Stimulated activated naive CD8-positive, alpha-beta T cell treated with anti-CD3 and anti-CD28 coated beads, Interleukin-15, amount 100 ng/mL, for 72 hours (primary cell): ENCODE data around the gene PRCD.
"Not testable (repeated sequence)": the region's sequence is repeated elsewhere in the genome, so short reads cannot be mapped to it uniquely, and the experiment has no call there.

Source experiments
- ATAC-seq: fragments of 150-1000 bp; cut with Tn5 transposase; 2 replicates; pipeline ENCODE4 v1.10.0; 2021; ENCODE audit warnings: mild to moderate bottlenecking, moderate library complexity
- DNase-seq, 2 donors: peaks; one replicate each; pipeline ENCODE4 v3.0.0; 2021 to 2022
- H3K27ac Mint-ChIP-seq, 2 donors: one replicate each; pipeline ENCODE4 v1.8.0; 2022; ENCODE audit warnings: mild to moderate bottlenecking in 2 of 2, mixed read lengths in 2 of 2, moderate library complexity in 2 of 2
- H3K27me3 Mint-ChIP-seq: one replicate; pipeline ENCODE4 v1.8.0; 2022; ENCODE audit warnings: mixed read lengths
- H3K4me1 Mint-ChIP-seq: one replicate; pipeline ENCODE4 v1.8.0; 2022; ENCODE audit warnings: mild to moderate bottlenecking, mixed read lengths
- H3K4me3 Mint-ChIP-seq, 2 donors: one replicate each; pipeline ENCODE4 v1.8.0; 2022; ENCODE audit warnings: mild to moderate bottlenecking in 2 of 2, mixed read lengths in 2 of 2, moderate library complexity in 1 of 2
- H3K9me3 Mint-ChIP-seq, 2 donors: one replicate each; pipeline ENCODE4 v1.8.0; 2022; ENCODE audit warnings: mixed read lengths in 2 of 2

PRCD gene

DNA sequence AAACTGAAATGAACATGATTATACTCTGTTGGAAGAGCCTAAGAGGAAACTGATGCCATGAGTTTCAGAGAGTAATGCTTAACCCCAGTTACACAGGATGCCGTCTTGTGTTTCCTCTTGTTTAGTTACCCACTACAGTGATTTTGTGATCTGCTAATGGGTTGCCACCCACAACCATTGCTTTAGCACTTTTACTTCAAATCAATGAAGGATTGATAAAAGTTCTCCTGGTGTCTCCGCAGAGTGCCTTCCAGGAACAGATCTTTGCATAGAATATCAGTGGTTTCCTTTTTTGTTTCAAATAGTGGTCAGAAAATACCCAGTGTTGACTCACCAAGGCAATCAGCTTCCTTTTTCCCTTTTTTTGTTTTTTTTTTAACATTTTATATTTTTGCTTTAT is 23.5 kb downstream of the PRCD start:
- H3K9me3 Mint-ChIP-seq, H3K27ac Mint-ChIP-seq, H3K27me3 Mint-ChIP-seq, DNase-seq, H3K4me3 Mint-ChIP-seq: not testable (repeated sequence)
- peak; percentile 47 for ATAC-seq
- H3K4me1 Mint-ChIP-seq: peaks cover 88% of the 10 kb centered on the region

DNA sequence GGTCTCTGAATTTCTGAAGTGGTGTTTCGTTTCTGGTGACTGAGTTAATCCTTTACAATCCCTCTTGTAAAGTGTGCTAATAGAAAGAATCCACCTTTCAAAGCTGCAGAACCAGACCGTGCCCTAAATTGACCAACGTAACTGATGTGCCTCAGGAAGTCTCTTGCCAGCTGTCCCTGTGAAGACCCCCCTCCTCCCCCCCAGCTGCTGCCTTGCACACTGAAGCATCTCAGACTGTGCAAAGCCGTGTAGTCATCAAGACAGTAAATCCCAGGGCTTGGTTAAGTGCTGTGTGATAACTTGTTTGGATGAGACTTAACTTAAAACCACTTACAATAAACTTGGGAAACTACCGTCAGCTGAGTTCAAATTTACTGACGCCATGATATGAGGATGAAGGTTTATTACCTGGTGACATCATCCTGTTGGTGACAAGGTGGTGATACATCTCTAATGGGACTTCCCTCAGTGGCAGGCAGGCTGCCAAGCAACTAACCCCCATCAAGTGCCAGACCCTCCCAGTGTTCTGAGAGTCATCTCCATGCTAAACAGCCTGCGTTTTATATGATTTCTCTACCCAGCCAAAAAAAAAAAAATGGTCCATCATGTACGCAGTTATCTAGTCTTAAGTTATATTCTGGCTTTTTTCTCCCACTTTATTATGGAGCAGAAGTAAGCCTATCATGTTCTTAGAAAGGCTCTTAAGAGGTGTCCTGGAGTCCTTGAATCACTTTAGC is 25.3 kb downstream of the PRCD start:
- DNase-seq (peak in 1 of 2 donors; percentile 33), ATAC-seq (peak; percentile 67)
- not testable (repeated sequence) for H3K9me3 Mint-ChIP-seq, H3K27me3 Mint-ChIP-seq
- peak overlapping the region; percentile 40 to 59 for H3K27ac Mint-ChIP-seq
- H3K4me1 Mint-ChIP-seq: peaks cover 75% of the 10 kb centered on the region
- H3K4me3 Mint-ChIP-seq: peak overlapping the region in 1 of 2 donors; percentile 38

DNA sequence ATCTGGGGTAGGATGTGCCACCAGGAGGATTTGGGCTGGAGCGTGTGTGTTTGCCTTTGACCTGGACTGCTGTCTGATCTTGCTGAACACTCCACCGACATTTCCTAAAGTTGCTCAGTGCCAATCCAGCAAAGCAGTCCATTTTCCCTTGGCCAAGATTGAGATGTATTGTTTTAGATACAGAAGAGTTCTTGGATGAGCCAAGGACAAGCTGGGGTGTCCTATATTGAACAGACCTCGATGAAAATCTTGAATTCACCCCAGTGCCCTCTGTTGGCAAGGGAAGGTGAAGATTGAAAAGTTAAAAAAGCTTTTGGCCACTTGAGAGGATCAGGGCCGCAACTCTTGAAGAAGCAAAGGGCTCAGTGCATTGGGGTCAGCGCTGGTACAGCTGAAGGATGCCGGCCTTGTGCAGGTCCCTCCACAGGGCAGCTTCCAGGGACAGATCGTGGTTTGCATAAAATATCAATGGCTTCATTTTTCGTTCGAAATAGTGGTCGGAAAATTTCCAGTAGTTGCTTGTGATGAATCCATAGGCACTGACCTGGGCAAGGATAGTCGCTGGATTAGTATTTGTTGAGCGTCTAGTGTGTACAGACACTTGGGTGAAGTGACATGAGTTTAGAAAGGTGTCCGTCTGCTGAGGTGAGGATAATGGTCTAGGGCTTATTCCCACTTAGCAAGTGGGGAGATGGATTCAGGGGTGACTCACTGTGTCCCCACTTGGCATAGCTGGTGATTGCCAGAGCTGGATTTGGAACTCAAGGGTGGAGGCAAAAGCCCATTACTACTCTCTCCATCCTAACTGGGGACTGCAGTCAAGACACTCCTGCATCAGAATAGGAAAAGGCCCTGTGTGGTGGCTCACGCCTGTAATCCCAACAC is 26.1 kb downstream of the PRCD start:
- ATAC-seq (no peak), DNase-seq (no peak)
- H3K4me3 Mint-ChIP-seq: no peak overlapping the region
- H3K27ac Mint-ChIP-seq: peak overlapping the region; percentile 40 to 72
- no peaks in the 10 kb centered on the region for H3K9me3 Mint-ChIP-seq
- H3K27me3 Mint-ChIP-seq: no peaks in the 10 kb centered on the region
- peaks cover 67% of the 10 kb centered on the region for H3K4me1 Mint-ChIP-seq

DNA sequence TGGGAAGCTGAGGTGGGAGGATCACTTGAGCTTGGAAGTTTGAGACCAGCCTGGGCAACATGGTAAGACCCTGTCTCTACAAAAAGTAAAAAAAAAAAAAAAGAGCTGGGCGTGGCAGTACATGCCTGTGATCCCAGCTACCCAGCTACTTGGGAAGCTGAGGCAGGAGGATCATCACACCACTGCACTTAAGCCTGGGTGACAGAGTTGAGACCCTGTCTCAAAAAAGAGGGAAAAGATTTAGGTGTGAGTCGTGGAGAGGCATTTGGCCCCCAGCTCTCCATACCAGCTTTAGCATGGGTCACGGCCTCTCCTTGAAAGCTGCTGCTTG is 26.7 kb downstream of the PRCD start:
- no peaks in the 10 kb centered on the region for H3K27me3 Mint-ChIP-seq
- DNase-seq: no peak
- peak overlapping the region in 1 of 2 donors; percentile 60 for H3K27ac Mint-ChIP-seq
- H3K4me3 Mint-ChIP-seq: no peak overlapping the region
- H3K9me3 Mint-ChIP-seq: no peaks in the 10 kb centered on the region
- no peak for ATAC-seq
- peaks cover 61% of the 10 kb centered on the region for H3K4me1 Mint-ChIP-seq

DNA sequence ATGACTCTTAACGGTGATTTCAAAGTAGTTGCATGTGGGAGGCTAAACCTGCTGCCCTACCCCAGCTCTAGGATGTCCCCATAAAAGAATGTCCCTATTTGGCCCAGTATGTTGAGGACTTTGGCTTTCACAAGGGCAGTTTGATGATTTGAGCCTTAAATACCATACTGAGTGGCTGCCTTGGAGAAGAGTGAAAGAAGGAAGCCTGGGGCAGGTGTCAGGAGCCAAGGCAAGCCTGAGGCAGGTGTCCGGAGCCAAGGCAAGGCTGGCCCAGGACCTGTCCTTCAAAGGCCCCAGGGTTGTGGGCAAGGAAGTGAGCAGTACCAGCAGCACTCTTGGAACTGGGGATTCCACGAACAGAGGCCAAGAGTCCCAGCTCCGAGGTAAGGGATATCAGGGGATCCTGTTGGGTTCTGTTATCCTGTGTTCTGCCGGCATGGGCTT is 27.2 kb downstream of the PRCD start:
- no peak for DNase-seq
- Mint-ChIP-seq H3K27ac (peak overlapping the region in 1 of 2 donors; percentile 60), H3K4me1 (peaks cover 57% of the 10 kb centered on the region), H3K9me3 (no peaks in the 10 kb centered on the region), H3K4me3 (no peak overlapping the region), H3K27me3 (no peaks in the 10 kb centered on the region)
- ATAC-seq: no peak

DNA sequence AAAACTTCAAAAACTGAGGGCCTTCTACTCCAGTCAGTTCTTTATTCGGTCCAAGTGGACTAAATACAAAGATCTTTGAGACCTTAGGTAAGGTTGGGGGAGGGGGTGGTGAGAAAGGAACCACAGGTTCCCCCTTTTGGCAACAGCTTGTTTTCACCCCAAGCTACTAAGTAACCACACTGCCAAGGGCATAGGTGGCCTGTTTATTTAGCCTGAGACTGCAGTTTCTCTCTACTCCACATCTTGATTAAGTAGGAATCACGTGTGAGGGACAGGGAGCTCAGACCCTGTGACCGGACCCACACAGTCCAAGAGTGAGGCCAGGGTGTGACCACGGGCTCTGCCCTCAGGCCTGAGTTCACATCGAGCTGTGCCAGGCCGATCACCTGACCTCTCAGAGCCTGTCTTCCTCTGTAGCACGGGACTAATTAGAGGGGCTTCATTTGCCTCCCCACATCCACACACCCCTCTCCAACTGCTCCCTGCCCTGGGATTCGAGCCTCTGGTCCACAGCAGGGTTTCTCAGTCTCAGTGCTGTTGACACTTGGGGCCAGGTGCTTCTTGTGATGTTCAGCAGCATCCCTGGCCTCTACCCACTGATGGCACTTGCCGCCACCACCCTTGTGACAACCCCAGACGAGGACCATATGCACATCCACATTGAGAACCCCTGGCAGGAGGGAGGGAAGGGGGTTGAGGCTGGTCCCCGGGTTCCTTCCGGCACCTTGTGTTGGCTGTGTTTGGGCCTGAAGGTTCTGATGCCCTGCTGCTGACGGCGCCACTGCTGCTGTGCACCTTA is 28.0 kb downstream of the PRCD start:
- ATAC-seq (no peak), DNase-seq (no peak)
- no peak overlapping the region for H3K27ac Mint-ChIP-seq
- no peak overlapping the region for H3K4me3 Mint-ChIP-seq
- H3K27me3 Mint-ChIP-seq: no peaks in the 10 kb centered on the region
- no peaks in the 10 kb centered on the region for H3K9me3 Mint-ChIP-seq
- peaks cover 50% of the 10 kb centered on the region for H3K4me1 Mint-ChIP-seq

DNA sequence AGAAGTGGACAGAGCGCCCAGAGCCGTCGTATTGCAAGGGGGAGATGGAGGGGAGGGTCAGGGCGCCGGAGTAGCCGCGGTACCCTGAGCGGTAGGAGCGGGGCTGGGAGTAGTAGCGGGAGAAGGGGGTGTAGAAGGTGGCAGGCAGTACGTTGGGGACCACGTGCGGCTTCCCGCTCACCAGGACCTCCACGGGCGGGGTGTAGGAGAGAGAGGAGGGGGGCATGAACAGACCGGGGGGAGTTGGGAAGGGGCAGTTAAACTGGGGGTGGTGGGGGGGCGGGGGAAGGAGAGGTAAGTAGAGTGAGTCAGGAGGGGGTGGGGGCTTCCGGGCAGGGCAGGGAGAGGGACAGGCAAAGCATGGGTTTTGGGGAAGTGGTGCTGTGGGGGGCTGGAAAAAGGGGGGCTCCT is 29.0 kb downstream of the PRCD start:
- Mint-ChIP-seq H3K27me3 (no peaks in the 10 kb centered on the region), H3K4me1 (peaks cover 43% of the 10 kb centered on the region), H3K27ac (no peak overlapping the region), H3K4me3 (no peak overlapping the region), H3K9me3 (no peaks in the 10 kb centered on the region)
- DNase-seq (no peak), ATAC-seq (no peak)

DNA sequence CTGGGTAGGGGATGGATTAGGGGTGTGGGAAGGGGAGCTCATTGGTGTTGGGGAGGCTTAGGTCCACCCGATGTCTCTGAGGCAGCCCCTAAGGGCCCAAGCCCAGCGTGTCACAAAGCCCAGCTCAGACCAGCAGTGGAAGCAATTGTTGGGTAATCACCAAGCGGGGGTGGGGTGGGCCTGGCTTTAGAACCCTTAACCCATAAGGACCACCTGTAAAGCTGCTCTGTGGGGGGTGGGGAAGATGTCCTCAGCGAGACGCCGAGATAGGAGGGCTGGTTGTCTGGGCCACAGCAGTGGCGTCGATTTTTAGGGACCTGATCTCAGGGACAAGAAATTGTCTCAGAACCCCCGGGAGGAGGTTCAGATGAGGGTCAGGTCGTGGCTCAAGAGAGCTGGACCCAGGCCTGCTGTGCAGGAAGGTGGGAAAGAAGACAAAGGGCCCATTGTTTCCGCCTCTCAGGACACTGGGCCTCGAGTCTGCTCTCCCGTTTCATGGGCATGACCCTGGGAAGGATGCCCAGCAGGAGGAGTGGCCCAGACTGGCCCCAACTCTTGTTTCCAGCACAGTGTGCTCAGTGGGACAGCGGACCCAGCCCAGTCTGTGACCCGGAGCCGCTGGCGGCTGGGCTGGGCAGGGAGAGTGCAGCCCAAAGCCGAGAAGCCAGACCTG is 29.9 kb downstream of the PRCD start:
- Mint-ChIP-seq H3K27ac (no peak overlapping the region), H3K4me1 (peaks cover 40% of the 10 kb centered on the region), H3K9me3 (no peaks in the 10 kb centered on the region), H3K4me3 (no peak overlapping the region), H3K27me3 (no peaks in the 10 kb centered on the region)
- no peak for ATAC-seq
- DNase-seq: no peak

DNA sequence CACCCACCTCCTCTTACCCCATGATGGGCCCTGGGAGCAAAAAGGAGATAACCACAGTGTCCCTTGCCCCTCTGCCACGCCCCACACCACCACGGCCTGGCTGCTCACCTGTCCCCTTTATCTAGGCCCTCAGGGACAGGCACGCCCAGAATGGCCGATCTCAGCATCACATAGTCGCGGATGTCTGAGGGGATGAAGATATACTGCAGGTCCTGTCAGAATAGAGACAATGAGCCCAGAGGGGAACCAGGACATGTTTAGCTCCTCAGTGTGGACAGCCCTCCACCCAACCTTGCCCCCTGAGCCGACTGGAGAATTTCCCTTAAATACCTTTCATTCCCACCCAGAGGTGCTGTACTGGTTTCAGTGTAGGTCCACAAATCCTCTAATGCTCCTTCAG is 30.6 kb downstream of the PRCD start:
- H3K4me1 Mint-ChIP-seq: peaks cover 33% of the 10 kb centered on the region
- H3K27ac Mint-ChIP-seq: no peak overlapping the region

DNA sequence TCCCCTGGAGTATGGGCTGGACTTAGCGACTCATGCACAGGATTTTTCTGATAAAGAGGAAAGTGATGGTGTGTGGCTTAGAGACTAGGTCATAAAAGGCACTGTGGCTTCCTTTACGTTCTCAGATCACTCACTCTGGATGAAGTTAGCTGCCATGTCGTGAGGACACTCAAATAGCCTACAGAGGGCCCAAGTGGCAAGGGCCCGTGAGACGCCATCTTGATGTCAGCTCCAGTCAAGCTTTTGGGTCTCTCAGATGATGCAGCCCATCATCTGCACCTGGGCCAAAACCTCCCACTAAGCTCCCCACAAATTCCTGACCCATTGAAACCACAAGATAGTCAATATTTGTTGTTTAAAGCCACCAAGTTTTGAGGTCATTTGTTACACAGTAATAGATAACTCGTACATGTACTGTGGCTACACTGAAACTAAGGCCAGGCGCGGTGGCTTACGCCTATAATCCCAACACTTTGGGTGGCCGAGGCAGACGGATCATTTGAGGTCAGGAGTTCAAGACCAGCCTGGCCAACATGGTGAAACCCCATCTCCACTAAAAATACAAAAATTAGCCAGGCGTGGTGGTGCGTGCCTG is 31.1 kb downstream of the PRCD start:
- Mint-ChIP-seq H3K4me1 (peaks cover 28% of the 10 kb centered on the region), H3K9me3 (no peaks in the 10 kb centered on the region), H3K4me3 (no peak overlapping the region), H3K27ac (no peak overlapping the region), H3K27me3 (peaks cover 2% of the 10 kb centered on the region)
- DNase-seq: no peak
- no peak for ATAC-seq

More for the DNA sequence above, 30.6 kb downstream of the PRCD start:
- no peaks in the 10 kb centered on the region for H3K27me3 Mint-ChIP-seq
- DNase-seq: no peak
- H3K4me3 Mint-ChIP-seq: no peak overlapping the region
- ATAC-seq: no peak
- no peaks in the 10 kb centered on the region for H3K9me3 Mint-ChIP-seq

DNA sequence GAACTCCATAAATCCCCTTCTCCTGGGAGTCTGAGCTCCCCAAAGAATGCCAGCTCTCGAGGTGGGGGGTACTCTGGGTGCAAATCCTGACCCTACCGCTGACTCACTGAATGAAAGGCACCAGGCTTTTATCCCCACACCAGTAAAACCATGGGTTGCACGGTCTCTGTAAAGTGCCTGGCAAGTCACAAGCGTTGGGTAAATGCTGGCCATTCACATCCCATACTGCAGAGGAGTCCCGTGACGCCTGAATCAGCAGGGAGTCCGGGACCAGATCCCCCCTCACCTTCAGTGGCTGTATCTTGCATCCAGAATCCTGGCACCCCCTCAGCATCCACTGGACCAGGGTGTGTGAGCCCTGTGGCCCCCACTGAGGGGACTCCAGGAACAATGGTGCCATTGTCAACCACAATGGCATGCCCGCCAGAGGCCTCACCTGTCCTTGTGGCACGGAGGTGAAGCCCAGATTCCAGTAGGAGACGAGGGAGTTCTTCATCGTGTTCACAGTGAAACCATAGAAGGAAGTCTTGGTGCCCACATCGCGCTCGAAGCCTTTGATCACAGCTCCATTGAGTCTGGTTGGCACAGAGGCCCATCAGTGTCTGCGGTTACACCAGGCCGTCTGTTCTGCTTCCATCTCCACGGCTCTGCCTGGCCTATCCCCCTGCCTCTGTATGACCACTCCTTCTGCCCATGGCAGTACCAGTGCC is 32.5 kb downstream of the PRCD start:
- Mint-ChIP-seq H3K4me3 (no peak overlapping the region), H3K9me3 (no peaks in the 10 kb centered on the region), H3K27ac (no peak overlapping the region), H3K4me1 (peaks cover 14% of the 10 kb centered on the region), H3K27me3 (peaks cover 7% of the 10 kb centered on the region)
- DNase-seq: no peak
- no peak for ATAC-seq

DNA sequence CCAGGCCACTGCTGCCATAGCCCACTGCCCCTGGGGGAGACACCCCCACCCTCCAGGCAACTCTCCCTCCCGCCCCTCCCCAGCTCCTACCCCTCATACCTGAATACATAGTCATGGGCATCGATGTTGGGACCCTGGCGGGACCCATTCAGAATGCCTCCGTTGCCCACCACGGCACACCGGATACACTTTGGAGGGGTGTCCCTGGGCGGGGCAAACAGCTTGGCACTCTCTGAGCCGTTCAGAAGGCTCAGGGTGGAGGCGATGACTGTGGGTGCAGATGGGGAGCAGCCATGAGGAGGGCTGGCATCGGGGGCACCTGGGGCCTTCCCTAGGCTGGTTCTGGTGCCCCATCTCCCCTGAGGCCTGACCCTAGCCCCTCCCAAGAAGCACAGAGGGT is 33.3 kb downstream of the PRCD start:
- ATAC-seq: no peak
- Mint-ChIP-seq H3K27me3 (peaks cover 7% of the 10 kb centered on the region), H3K4me1 (peaks cover 8% of the 10 kb centered on the region), H3K27ac (no peak overlapping the region), H3K4me3 (no peak overlapping the region), H3K9me3 (no peaks in the 10 kb centered on the region)
- DNase-seq: no peak

DNA sequence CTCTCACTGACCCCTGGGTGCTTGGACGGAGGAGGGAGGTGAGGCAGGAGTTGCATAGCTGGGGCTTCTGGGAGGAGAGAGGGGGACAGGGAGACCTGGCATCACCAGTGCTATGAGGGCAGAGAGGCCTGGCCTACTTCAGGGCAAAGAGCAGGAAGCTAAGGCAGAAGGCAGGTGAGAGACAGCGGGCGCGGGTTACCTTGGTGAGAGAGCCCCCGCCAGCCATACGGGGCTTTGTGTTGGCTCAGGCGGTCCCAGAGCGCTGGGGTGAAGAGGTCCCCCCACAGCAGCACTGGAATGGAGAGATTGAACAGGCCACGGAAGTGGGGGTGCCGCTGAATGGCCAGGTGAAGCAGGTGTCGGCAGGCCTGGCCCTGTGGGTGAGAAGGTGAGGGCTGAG is 34.3 kb downstream of the PRCD start:
- H3K4me1 Mint-ChIP-seq: peaks cover 2% of the 10 kb centered on the region
- ATAC-seq (no peak), DNase-seq (no peak)
- H3K9me3 Mint-ChIP-seq: no peaks in the 10 kb centered on the region
- peaks cover 7% of the 10 kb centered on the region for H3K27me3 Mint-ChIP-seq
- no peak overlapping the region for H3K27ac Mint-ChIP-seq
- no peak overlapping the region for H3K4me3 Mint-ChIP-seq

DNA sequence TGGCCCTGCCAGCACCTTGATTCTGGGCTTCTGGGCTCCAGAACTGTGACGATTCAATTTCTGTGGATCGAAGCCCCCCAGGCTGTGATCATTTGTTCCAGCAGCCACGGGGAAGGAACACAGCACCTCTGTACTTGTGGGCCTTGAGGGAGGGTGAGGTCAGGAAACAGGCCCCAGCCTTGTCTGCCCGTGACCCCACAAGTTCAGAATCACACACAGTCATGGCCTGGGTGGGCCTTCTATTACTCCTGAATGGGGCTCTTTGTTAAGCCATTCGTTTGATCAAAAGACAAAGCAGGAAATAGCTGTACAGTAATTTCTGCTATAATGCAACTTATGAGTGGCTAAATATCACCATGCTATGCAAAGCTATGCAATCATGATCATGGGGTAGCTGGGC is 35.7 kb downstream of the PRCD start:
- Mint-ChIP-seq H3K9me3 (no peaks in the 10 kb centered on the region), H3K4me3 (no peak overlapping the region), H3K27me3 (peaks cover 7% of the 10 kb centered on the region), H3K27ac (no peak overlapping the region), H3K4me1 (peaks cover 10% of the 10 kb centered on the region)
- DNase-seq (no peak), ATAC-seq (no peak)
